Fibroblast of lung (primary cell): ENCODE measurements around the gene SERPIND1.

Experiments
- EZH2 ChIP-seq: IDR thresholded peaks from 2 replicates; pipeline ENCODE4 v1.5.1; 2012; ENCODE audit warnings: low read length, control low read depth, mild to moderate bottlenecking; ENCODE audit errors: missing control alignments
- TF ChIP-seq, protein P1 (sequence below), 2 donors: IDR thresholded peaks in 1 of 2; conservative IDR thresholded peaks in 1 of 2; 1 replicate in 1 of 2; 2 replicates in 1 of 2; pipeline ENCODE4 v1.5.1; 2011 to 2012; ENCODE audit warnings: low read length in 2 of 2, control low read depth in 1 of 2, inconsistent platforms in 1 of 2, low read depth in 1 of 2, mild to moderate bottlenecking in 1 of 2

DNA sequence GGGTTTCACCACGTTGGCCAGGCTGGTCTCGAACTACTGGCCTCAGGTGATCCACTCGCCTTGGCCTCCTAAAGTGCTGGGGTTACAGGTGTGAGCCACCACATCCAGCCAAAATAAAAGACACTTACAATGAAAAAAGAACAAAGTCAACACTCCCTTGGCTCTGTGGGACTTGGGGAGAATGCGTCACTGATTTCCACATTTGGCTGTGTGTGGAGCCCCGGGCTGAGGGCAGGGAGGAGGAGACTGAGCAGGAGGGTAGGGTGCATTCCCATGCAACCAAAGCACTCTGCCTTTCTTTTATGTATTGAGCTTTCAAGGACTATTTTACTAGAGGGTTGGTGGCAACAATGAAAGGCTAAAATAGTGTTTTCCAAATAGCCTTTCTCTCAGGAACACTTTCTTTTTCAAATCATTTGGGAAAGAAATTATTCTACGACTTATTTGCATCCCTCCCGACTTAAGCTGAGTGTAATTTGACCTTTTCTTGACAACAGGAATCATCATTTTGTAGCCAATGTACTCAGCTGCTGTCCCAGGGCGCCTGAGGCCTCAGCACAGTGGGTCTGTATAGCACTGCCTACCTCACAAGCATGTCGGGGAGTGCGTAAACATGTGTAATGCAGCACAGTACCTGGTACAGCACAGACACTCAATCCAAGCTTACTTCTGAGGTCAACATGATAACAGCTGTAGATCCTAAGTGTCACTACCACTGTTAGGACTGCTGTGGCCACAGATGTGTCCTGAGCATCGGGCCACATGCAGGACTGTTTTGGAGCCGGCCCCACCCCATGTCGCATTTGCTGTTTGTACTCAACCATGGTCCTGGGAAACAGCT, 10.1 kb upstream of the SERPIND1 start:
- TF ChIP-seq, protein P1, sequence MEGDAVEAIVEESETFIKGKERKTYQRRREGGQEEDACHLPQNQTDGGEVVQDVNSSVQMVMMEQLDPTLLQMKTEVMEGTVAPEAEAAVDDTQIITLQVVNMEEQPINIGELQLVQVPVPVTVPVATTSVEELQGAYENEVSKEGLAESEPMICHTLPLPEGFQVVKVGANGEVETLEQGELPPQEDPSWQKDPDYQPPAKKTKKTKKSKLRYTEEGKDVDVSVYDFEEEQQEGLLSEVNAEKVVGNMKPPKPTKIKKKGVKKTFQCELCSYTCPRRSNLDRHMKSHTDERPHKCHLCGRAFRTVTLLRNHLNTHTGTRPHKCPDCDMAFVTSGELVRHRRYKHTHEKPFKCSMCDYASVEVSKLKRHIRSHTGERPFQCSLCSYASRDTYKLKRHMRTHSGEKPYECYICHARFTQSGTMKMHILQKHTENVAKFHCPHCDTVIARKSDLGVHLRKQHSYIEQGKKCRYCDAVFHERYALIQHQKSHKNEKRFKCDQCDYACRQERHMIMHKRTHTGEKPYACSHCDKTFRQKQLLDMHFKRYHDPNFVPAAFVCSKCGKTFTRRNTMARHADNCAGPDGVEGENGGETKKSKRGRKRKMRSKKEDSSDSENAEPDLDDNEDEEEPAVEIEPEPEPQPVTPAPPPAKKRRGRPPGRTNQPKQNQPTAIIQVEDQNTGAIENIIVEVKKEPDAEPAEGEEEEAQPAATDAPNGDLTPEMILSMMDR (conservative IDR thresholded peaks at IDR 0.05 in 1 of 2, IDR thresholded peaks at IDR 0.05 in 1 of 2; ENCODE audit: low read depth in 1 of 2, low read length in 2 of 2) = no peak
- no peak for TF ChIP-seq EZH2
